ENCODE results near the gene KCNJ6. TPM values are rescaled to one million over a fixed set of nuclear protein-coding genes. Genes with fewer than 3 reads are reported as not detected.

Gene KCNJ6
- total RNA-seq, 6 experiments from 2014 or later: not detected

- no peak for TF ChIP-seq CTCF (IDR thresholded peaks at IDR 0.05)
- Mint-ChIP-seq H3K36me3 (ENCODE audit: low read depth) (peaks cover 19% of the 10 kb centered on the region), H3K27me3 (ENCODE audit: insufficient read depth) (peaks cover 8% of the 10 kb centered on the region), H3K4me3 (no peak overlapping the region), H3K27ac (no peak overlapping the region), H3K4me1 (ENCODE audit: low read depth) (peaks cover 29% of the 10 kb centered on the region), H3K9me3 (peaks cover 16% of the 10 kb centered on the region)
- DNase-seq: no peak
Measured at GRCh38 chr21:37780991-37781983, 135.0 kb downstream of the KCNJ6 start.

GRCh38 chr21:37771181-37771580, 145.1 kb downstream of the KCNJ6 start:
- no peak for DNase-seq
- H3K4me3 Mint-ChIP-seq: no peak overlapping the region

GRCh38 chr21:37770461-37770860, 145.8 kb downstream of the KCNJ6 start:
- Mint-ChIP-seq H3K27me3 (ENCODE audit: insufficient read depth) (peaks cover 11% of the 10 kb centered on the region), H3K4me3 (no peak overlapping the region), H3K9me3 (no peaks in the 10 kb centered on the region), H3K4me1 (ENCODE audit: low read depth) (peaks cover 8% of the 10 kb centered on the region), H3K36me3 (ENCODE audit: low read depth) (no peaks in the 10 kb centered on the region), H3K27ac (no peak overlapping the region)
- no peak for TF ChIP-seq CTCF (IDR thresholded peaks at IDR 0.05)
- no peak for DNase-seq

More at GRCh38 chr21:37771181-37771580, 145.1 kb downstream of the KCNJ6 start:
- Mint-ChIP-seq H3K36me3 (ENCODE audit: low read depth) (no peaks in the 10 kb centered on the region), H3K9me3 (no peaks in the 10 kb centered on the region), H3K4me1 (ENCODE audit: low read depth) (peaks cover 8% of the 10 kb centered on the region), H3K27me3 (ENCODE audit: insufficient read depth) (peaks cover 11% of the 10 kb centered on the region), H3K27ac (no peak overlapping the region)
- no peak for TF ChIP-seq CTCF (IDR thresholded peaks at IDR 0.05)

GRCh38 chr21:37769656-37770055, 146.6 kb downstream of the KCNJ6 start:
- H3K9me3 Mint-ChIP-seq: no peaks in the 10 kb centered on the region
- no peak for TF ChIP-seq CTCF (IDR thresholded peaks at IDR 0.05)
- H3K27me3 Mint-ChIP-seq (ENCODE audit: insufficient read depth): peaks cover 11% of the 10 kb centered on the region
- H3K4me1 Mint-ChIP-seq (ENCODE audit: low read depth): peaks cover 8% of the 10 kb centered on the region
- no peak overlapping the region for H3K27ac Mint-ChIP-seq
- DNase-seq: no peak
- H3K4me3 Mint-ChIP-seq: no peak overlapping the region
- H3K36me3 Mint-ChIP-seq (ENCODE audit: low read depth): no peaks in the 10 kb centered on the region

GRCh38 chr21:37767984-37768383, 148.3 kb downstream of the KCNJ6 start:
- Mint-ChIP-seq H3K27me3 (ENCODE audit: insufficient read depth) (peaks cover 14% of the 10 kb centered on the region), H3K36me3 (ENCODE audit: low read depth) (no peaks in the 10 kb centered on the region), H3K4me1 (ENCODE audit: low read depth) (peaks cover 8% of the 10 kb centered on the region), H3K27ac (no peak overlapping the region), H3K4me3 (no peak overlapping the region), H3K9me3 (no peaks in the 10 kb centered on the region)
- no peak for TF ChIP-seq CTCF (IDR thresholded peaks at IDR 0.05)
- no peak for DNase-seq
